ENCODE data around the gene ALPP. TPM values are rescaled to one million over a fixed set of nuclear protein-coding genes. Genes with fewer than 3 reads are reported as not detected.
"Not testable (repeated sequence)": the region's sequence is repeated elsewhere in the genome, so short reads cannot be mapped to it uniquely, and the experiment has no call there.

Gene ALPP
- total RNA-seq, 1 donor from 2014 or later, result not detected

GRCh38 chr2:232420073-232420454 is 41.5 kb downstream of the ALPP start:
- no peak for DNase-seq (ENCODE audit: extremely low spot score in 2 of 2)
- H3K4me1 ChIP-seq, result peaks cover 29% of the 10 kb centered on the region
- intact Hi-C loops (cut with DNase I), result no loop called here
- no peaks in the 10 kb centered on the region for H3K9me3 ChIP-seq
- TF ChIP-seq POLR2A (IDR thresholded peaks at IDR 0.05) (no peak), CTCF (IDR thresholded peaks at IDR 0.05) (no peak), POLR2AphosphoS5 (IDR thresholded peaks at IDR 0.05; ENCODE audit: insufficient read depth in 1 of 2, low read depth in 1 of 2) (no peak)
- H3K27ac ChIP-seq, result no peak overlapping the region
- H3K36me3 ChIP-seq, result no peaks in the 10 kb centered on the region
- peaks cover 11% of the 10 kb centered on the region for H3K27me3 ChIP-seq
- H3K4me3 ChIP-seq, result no peak overlapping the region

GRCh38 chr2:232420463-232421188 is 42.1 kb downstream of the ALPP start:
- intact Hi-C loops (cut with DNase I), result no loop called here
- no peak overlapping the region for H3K27ac ChIP-seq
- H3K36me3 ChIP-seq, result no peaks in the 10 kb centered on the region
- no peak for TF ChIP-seq POLR2AphosphoS5 (IDR thresholded peaks at IDR 0.05; ENCODE audit: insufficient read depth in 1 of 2, low read depth in 1 of 2)
- no peak for TF ChIP-seq CTCF (IDR thresholded peaks at IDR 0.05)
- no peak for TF ChIP-seq POLR2A (IDR thresholded peaks at IDR 0.05)
- H3K9me3 ChIP-seq, result no peaks in the 10 kb centered on the region
- H3K27me3 ChIP-seq, result peaks cover 11% of the 10 kb centered on the region
- no peak for DNase-seq (ENCODE audit: extremely low spot score in 2 of 2)
- H3K4me3 ChIP-seq, result peak overlapping the region; percentile 11 to 16
- peaks cover 29% of the 10 kb centered on the region for H3K4me1 ChIP-seq

- no peak overlapping the region for H3K27ac ChIP-seq
- no peak for DNase-seq (ENCODE audit: extremely low spot score in 2 of 2)
- H3K27me3 ChIP-seq, result peaks cover 11% of the 10 kb centered on the region
- peaks cover 29% of the 10 kb centered on the region for H3K4me1 ChIP-seq
- no peak for TF ChIP-seq POLR2AphosphoS5 (IDR thresholded peaks at IDR 0.05; ENCODE audit: insufficient read depth in 1 of 2, low read depth in 1 of 2)
- no peak for TF ChIP-seq CTCF (IDR thresholded peaks at IDR 0.05)
- no peak for TF ChIP-seq POLR2A (IDR thresholded peaks at IDR 0.05)
- no peaks in the 10 kb centered on the region for H3K36me3 ChIP-seq
- H3K9me3 ChIP-seq, result no peaks in the 10 kb centered on the region
- intact Hi-C loops (cut with DNase I), result no loop called here
- peak overlapping the region in 1 of 2 donors; percentile 16 for H3K4me3 ChIP-seq
Observed at GRCh38 chr2:232421189-232421785, 42.7 kb downstream of the ALPP start.

GRCh38 chr2:232422051-232422450 is 43.5 kb downstream of the ALPP start:
- intact Hi-C loops (cut with DNase I), result no loop called here
- DNase-seq (ENCODE audit: extremely low spot score in 2 of 2), result no peak
- Histone ChIP-seq H3K36me3 (no peaks in the 10 kb centered on the region), H3K27me3 (peaks cover 11% of the 10 kb centered on the region), H3K4me3 (no peak overlapping the region), H3K4me1 (peaks cover 29% of the 10 kb centered on the region), H3K27ac (no peak overlapping the region), H3K9me3 (no peaks in the 10 kb centered on the region)
- TF ChIP-seq POLR2AphosphoS5 (IDR thresholded peaks at IDR 0.05; ENCODE audit: insufficient read depth in 1 of 2, low read depth in 1 of 2) (no peak), CTCF (IDR thresholded peaks at IDR 0.05) (no peak), POLR2A (IDR thresholded peaks at IDR 0.05) (no peak)

GRCh38 chr2:232422996-232423395 is 44.4 kb downstream of the ALPP start:
- H3K36me3 ChIP-seq; H3K27ac ChIP-seq; H3K4me3 ChIP-seq; DNase-seq (ENCODE audit: extremely low spot score in 2 of 2); intact Hi-C loops (cut with DNase I); H3K9me3 ChIP-seq: not testable (repeated sequence)
- peaks cover 11% of the 10 kb centered on the region for H3K27me3 ChIP-seq
- H3K4me1 ChIP-seq, result peaks cover 29% of the 10 kb centered on the region

- H3K9me3 ChIP-seq; H3K36me3 ChIP-seq; H3K4me3 ChIP-seq; intact Hi-C loops (cut with DNase I); DNase-seq (ENCODE audit: extremely low spot score in 2 of 2); H3K27me3 ChIP-seq; H3K27ac ChIP-seq: not testable (repeated sequence)
- H3K4me1 ChIP-seq, result peaks cover 28% of the 10 kb centered on the region
Observed at GRCh38 chr2:232423407-232423806, 44.9 kb downstream of the ALPP start.

Measured in vagina (tissue), 2 donors.